ENCODE results near the gene CYBB. TPM values are rescaled to one million over a fixed set of nuclear protein-coding genes. Genes with fewer than 3 reads are reported as not detected.

Gene CYBB
- 0.02 to 0.09 TPM (median 0.04 TPM) in 5 replicates for total RNA-seq (2022; extraction: Qiagen RNA extraction)

GRCh38 chrX:37779857-37780256, at the start of gene CYBB:
CYBB (plus strand) TSS chrX:37780059; CDS start chrX:37780078, 19 bp downstream.

GRCh38 chrX:37846934-37847732, 67.3 kb downstream of the CYBB start, which contains the start of gene DYNLT3:
DYNLT3 (minus strand) TSS chrX:37847571; CDS start chrX:37847510, 61 bp downstream.

Other genes with a start within 250 kb of the CYBB start
- gene LANCL3, start 208.4 kb upstream of the CYBB start, total RNA-seq (2022; extraction: Qiagen RNA extraction) = not detected in 5 replicates
- 0.35 to 0.43 TPM (median 0.42 TPM) in 5 replicates for gene XK, start 94.3 kb upstream of the CYBB start, total RNA-seq (2022; extraction: Qiagen RNA extraction)
- 15.2 to 18.5 TPM (median 15.7 TPM) in 5 replicates for gene DYNLT3, start 67.5 kb downstream of the CYBB start, total RNA-seq (2022; extraction: Qiagen RNA extraction)
- 0.16 to 0.28 TPM (median 0.26 TPM) in 5 replicates for gene SYTL5, start 226.5 kb downstream of the CYBB start, total RNA-seq (2022; extraction: Qiagen RNA extraction)